Heart left ventricle (tissue), 16 donors: ENCODE measurements around the gene EPN2. TPM values are rescaled to one million over a fixed set of nuclear protein-coding genes. Genes with fewer than 3 reads are reported as not detected.
A peak's percentile ranks its signal among the peaks of the same experiment; 100 is the strongest.

ENCODE experiments used
- ATAC-seq, 4 donors: fragments of 200-7000 bp; cut with Tn5 transposase; one replicate each; pipeline ENCODE4 v1.9.1; 2020 to 2022; ENCODE audit warnings: moderate library complexity in 4 of 4, mild to moderate bottlenecking in 3 of 4, moderate number of reproducible peaks in 1 of 4
- DNase-seq, 5 donors: peaks; one replicate each; pipeline ENCODE4 v3.0.0-alpha.2; 2020
- H3K27ac ChIP-seq, 12 donors: fragments of 200-600 bp; sonication (generic) in 4 of 12; one replicate each; pipeline versions ENCODE4 v1.5.0 to v1.8.0; 2016 to 2022; ENCODE audit warnings: mild to moderate bottlenecking in 2 of 12
- H3K27me3 ChIP-seq, 9 donors: fragments of 200-600 bp; sonication (generic) in 2 of 9; one replicate each; pipeline versions ENCODE4 v1.5.1 to v1.8.0; 2016 to 2022; ENCODE audit warnings: mild to moderate bottlenecking in 3 of 9
- H3K36me3 ChIP-seq, 9 donors: fragments of 200-600 bp; sonication (generic) in 2 of 9; one replicate each; pipeline versions ENCODE4 v1.5.0 to v1.8.0; 2018 to 2022; ENCODE audit warnings: mild to moderate bottlenecking in 2 of 9
- H3K4me1 ChIP-seq, 12 donors: fragments of 200-600 bp; sonication (generic) in 4 of 12; one replicate each; pipeline versions ENCODE4 v1.5.0 to v1.8.0; 2016 to 2022; ENCODE audit warnings: mild to moderate bottlenecking in 3 of 12
- H3K4me3 ChIP-seq, 12 donors: fragments of 200-600 bp; sonication (generic) in 4 of 12; one replicate each; pipeline versions ENCODE4 v1.5.0 to v1.8.0; 2017 to 2022; ENCODE audit warnings: mild to moderate bottlenecking in 9 of 12, moderate library complexity in 4 of 12
- H3K9me3 ChIP-seq, 12 donors: fragments of 200-600 bp; sonication (generic) in 4 of 12; one replicate each; pipeline versions ENCODE4 v1.5.0 to v1.8.0; 2016 to 2022; ENCODE audit warnings: mild to moderate bottlenecking in 1 of 12
- POLR2A ChIP-seq, 2 donors: fragments of 450-650 bp; IDR thresholded peaks; one replicate each; pipeline ENCODE4 v1.6.1; 2017; ENCODE audit warnings: antibody characterized with exemption in 2 of 2, mild to moderate bottlenecking in 2 of 2, moderate library complexity in 2 of 2
- WGBS, 4 donors: extraction: QIAGEN DNeasy Blood & Tissue Kit in 2 of 4; methylation state at CpG; one replicate each; pipeline versions ENCODE4 v1.1.5 to v1.1.7; 2013 to 2018; 5-methylcytosine and 5-hydroxymethylcytosine counted together
- intact Hi-C, 10 donors: fragments of 100-400 bp; cut with DNase I; formaldehyde crosslinking; loops; one replicate each; pipeline versions ENCODE4 v1.11.1 to v1.14.2; 2022
- polyA plus RNA-seq, 2 donors: library from polyadenylated mRNA; stranded (reverse); fragments of 200-250 nt; gene quantifications; one replicate each; pipeline ENCODE4 v1.2.3, GENCODE V29; 2013
- total RNA-seq, 9 donors: library from RNA; depleted of rRNA in 2 of 9; stranded (reverse); fragments of >200 nt in 2 of 9; fragmentation: NEBNext Ultra II Directional in 3 of 9; extraction: Animal tissue kit (Norgen Biotek cat#: 25700) in 3 of 9; gene quantifications; one replicate each; pipeline versions ENCODE4 v1.1.0 to v1.2.4, GENCODE V29; 2016 to 2023
- TF ChIP-seq, protein P1 (sequence below), 12 donors: fragments of 200-600 bp; sonication (generic) in 4 of 12; IDR thresholded peaks; one replicate each; pipeline versions ENCODE4 v1.5.0 to v1.8.0; 2018 to 2022; ENCODE audit warnings: antibody characterized with exemption in 12 of 12, mild to moderate bottlenecking in 5 of 12
- donor health status: ischemic (EF 13 %, LVEDD 7.1; RV severe dilation, severe dysfunction).
- donor health status: healthy with polysubstance abuse.
- donor health status: DM: no; HTN: yes; CAD: no.
- donor health status: DM: no; HTN: no; CAD: no.
- donor health status: ischemic (EF 25% LVEDD 6.9; RV normal size, moderate dysfunction).
- donor health status: ischemic (EF 25% LVEDD 5.7; RV mildly dilated, moderate dysfunction).
- donor health status: healthy.
- donor health status: DM: yes; HTN: yes; CAD: no.
- donor health status: ischemic (EF 35%, LVEDD 5.7; RV mildly dilated, moderate dysfunction).
- donor health status: nonischemic (EF 11% LVEDD 7.7; RV severe dilation, severe dysfunction).
- donor health status: DM: yes; HTN: yes; CAD: no.
- donor health status: PGD.
- donor health status: ischemic (EF 29% LVEDD 5.4; RV normal size, mild dysfunction).
- donor health status: nonischemic (EF 23%, LVEDD 6.1; RV moderate dilation, normal function).

The EPN2 gene
- total and polyA plus RNA-seq, 11 donors, result 26.4 to 114 (median 72.0) TPM

DNA sequence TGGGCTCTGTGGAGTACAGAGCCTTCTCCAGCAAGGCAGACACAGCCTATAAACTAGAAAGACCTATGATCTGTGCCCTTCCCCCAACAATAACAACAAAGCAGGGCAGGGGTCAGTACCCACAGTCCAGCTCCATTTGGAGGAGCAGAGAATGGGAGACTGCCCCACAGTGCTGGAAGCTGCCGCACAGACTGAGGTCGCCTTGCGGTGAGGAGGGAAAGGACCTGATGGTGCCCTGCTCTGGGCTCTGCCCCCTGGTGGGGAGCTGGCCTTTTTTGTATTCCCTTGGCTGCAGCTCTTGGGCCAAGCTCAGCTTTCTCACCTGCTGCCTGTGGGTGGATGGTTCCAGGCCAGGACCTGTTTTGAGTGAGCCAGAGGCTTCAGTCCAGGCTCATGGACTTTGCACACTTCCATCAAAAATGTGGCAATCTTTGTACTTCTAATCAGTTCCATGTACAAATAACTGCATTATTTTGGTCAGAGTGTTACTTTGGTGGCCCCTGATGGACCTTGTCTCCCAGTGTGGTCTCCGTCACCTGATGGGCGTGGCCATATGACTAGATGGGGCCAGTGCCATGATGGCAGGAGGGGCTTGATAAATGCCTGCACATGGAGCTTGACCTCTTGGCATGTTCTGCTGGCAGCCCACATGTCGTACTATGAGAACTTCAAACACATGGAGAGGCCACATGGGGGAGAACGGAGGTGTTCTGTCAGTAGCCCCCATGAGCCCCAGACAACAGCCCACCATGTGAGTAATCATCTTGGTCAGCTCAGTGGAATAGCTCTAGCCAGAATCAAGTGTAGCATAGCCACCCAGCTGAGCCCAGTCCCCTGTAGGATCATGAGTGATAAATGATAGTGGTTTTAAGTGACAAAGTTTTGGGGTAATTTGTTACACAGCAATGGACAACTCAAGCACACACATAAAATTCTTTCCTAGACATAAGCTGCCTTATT, 101.1 kb downstream of the EPN2 start:
- ATAC-seq, result peak; percentile 47 to 81 (median 66)
- Histone ChIP-seq H3K27ac (peak overlapping the region in 5 of 12 donors; percentile 17 to 39 (median 31)), H3K9me3 (no peaks in the 10 kb centered on the region), H3K27me3 (no peaks in the 10 kb centered on the region), H3K4me3 (no peak overlapping the region), H3K4me1 (peaks cover 0 to 43% (median 12%) of the 10 kb centered on the region in 12 donors), H3K36me3 (peaks cover 0 to 22% (median 12%) of the 10 kb centered on the region in 9 donors)
- peak; percentile 64 to 83 (median 74) for DNase-seq
- no peak for TF ChIP-seq POLR2A (IDR thresholded peaks at IDR 0.05)
- TF ChIP-seq, protein P1, sequence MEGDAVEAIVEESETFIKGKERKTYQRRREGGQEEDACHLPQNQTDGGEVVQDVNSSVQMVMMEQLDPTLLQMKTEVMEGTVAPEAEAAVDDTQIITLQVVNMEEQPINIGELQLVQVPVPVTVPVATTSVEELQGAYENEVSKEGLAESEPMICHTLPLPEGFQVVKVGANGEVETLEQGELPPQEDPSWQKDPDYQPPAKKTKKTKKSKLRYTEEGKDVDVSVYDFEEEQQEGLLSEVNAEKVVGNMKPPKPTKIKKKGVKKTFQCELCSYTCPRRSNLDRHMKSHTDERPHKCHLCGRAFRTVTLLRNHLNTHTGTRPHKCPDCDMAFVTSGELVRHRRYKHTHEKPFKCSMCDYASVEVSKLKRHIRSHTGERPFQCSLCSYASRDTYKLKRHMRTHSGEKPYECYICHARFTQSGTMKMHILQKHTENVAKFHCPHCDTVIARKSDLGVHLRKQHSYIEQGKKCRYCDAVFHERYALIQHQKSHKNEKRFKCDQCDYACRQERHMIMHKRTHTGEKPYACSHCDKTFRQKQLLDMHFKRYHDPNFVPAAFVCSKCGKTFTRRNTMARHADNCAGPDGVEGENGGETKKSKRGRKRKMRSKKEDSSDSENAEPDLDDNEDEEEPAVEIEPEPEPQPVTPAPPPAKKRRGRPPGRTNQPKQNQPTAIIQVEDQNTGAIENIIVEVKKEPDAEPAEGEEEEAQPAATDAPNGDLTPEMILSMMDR (IDR thresholded peaks at IDR 0.05), result peak; percentile 49 to 75 (median 68)
- 68 to 85% (median 74%) methylated on average over 7 of the region's 7 CpGs for WGBS, 4 donors
- intact Hi-C loops, result loop anchor here in 1 of 10 donors (1.0 kb wide), 1 partner anchor 21 kb away; no protein-coding TSS in a partner anchor

DNA sequence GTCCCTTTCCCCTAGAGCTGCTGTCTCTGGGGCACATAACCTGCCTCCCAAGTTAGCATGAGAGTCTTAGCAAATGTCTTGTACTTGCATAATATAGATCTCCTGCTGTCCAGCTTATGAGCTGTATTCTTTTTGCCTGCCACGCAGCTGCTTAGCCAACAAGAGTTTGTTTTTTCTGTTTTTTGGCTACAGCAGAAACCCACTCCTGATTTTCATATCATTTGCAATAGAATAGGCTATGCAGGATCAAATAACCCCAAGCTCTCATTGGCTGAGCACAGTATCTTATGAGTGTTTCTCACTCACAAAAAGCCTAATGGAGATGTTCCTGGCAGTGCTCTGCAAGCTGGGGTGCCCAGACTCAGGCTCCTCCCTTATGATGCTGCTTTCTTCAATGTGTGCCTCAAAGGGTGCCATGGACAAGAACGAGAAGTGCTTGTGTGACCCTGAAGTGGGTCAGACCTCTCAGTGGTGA, 102.2 kb downstream of the EPN2 start:
- no peak overlapping the region for H3K4me3 ChIP-seq
- peaks cover 0 to 11% (median 3%) of the 10 kb centered on the region in 9 donors for H3K36me3 ChIP-seq
- TF ChIP-seq POLR2A (IDR thresholded peaks at IDR 0.05), result no peak
- TF ChIP-seq, protein P1 (IDR thresholded peaks at IDR 0.05), result no peak
- intact Hi-C loops, result no loop called here
- DNase-seq, result no peak
- H3K4me1 ChIP-seq, result peaks cover 3 to 51% (median 18%) of the 10 kb centered on the region in 12 donors
- 80 to 92% (median 87%) methylated on average over 2 of the region's 2 CpGs for WGBS, 4 donors
- H3K27ac ChIP-seq, result no peak overlapping the region
- ATAC-seq, result no peak
- no peaks in the 10 kb centered on the region for H3K27me3 ChIP-seq
- no peaks in the 10 kb centered on the region for H3K9me3 ChIP-seq

DNA sequence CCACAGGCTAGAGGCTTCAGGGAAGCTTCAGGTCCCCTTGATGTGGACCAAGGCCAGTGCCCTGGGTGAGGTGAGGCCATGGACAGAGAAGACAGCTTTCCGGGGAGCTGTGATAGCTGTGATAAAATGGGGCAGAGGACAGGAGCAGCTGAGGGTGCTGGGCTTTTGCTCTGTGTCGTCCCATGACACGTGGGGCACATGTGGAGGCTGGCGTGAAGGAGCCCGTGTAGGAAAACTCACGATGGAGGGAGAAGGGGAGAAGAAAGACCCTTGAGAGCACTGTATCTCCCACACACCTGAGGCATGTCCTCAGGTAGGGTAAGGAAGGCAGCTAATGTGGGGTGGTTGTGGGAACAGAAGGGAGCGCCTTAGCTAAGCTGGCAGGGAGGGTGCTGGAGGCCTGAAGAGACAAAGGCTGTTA, 104.1 kb downstream of the EPN2 start:
- intact Hi-C loops, result no loop called here
- H3K27ac ChIP-seq, result no peak overlapping the region
- DNase-seq, result no peak
- TF ChIP-seq POLR2A (IDR thresholded peaks at IDR 0.05), result no peak
- TF ChIP-seq, protein P1 (IDR thresholded peaks at IDR 0.05), result no peak
- no peaks in the 10 kb centered on the region for H3K27me3 ChIP-seq
- peaks cover 0 to 2% (median 0%) of the 10 kb centered on the region in 9 donors for H3K36me3 ChIP-seq
- WGBS, 4 donors, result 65 to 84% (median 76%) methylated on average over 7 of the region's 7 CpGs
- ATAC-seq, result no peak
- H3K4me1 ChIP-seq, result peaks cover 8 to 67% (median 26%) of the 10 kb centered on the region in 12 donors
- no peaks in the 10 kb centered on the region for H3K9me3 ChIP-seq
- H3K4me3 ChIP-seq, result no peak overlapping the region
